ENCODE measurements around the gene DCLK2.

DCLK2 gene

GRCh38 chr4:150116506-150116905, 38.3 kb downstream of the DCLK2 start:
- no peak for DNase-seq (ENCODE audit: low read depth in 1 of 2, low spot score in 1 of 2)

- DNase-seq (ENCODE audit: low read depth in 1 of 2, low spot score in 1 of 2): no peak
Measured at GRCh38 chr4:150117094-150117493, 38.8 kb downstream of the DCLK2 start.

- no peak for DNase-seq (ENCODE audit: low read depth in 1 of 2, low spot score in 1 of 2)
Measured at GRCh38 chr4:150117629-150118028, 39.4 kb downstream of the DCLK2 start.

- DNase-seq (ENCODE audit: low read depth in 1 of 2, low spot score in 1 of 2): no peak
Measured at GRCh38 chr4:150119492-150119891, 41.2 kb downstream of the DCLK2 start.

DNA sequence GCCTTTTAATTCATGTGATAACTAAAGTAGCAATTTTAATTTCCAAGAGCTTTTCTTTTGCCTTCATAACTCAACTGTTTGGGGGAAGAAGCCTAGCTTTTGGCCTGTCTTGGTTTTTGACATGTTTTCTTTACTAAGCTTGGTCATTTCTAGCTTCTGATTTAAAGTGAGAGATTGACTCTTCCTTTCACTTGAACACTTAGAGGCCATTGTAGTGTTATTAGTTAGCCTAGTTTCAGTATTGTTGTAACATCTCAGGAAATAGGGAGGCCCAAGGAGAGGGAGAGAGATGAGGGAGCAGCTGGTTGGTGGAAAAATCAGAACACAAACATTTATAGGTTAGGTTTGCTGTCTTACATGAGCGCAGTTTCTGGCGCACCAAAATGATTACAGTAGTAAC, 44.8 kb downstream of the DCLK2 start:
- DNase-seq (ENCODE audit: low read depth in 1 of 2, low spot score in 1 of 2): no peak

DNA sequence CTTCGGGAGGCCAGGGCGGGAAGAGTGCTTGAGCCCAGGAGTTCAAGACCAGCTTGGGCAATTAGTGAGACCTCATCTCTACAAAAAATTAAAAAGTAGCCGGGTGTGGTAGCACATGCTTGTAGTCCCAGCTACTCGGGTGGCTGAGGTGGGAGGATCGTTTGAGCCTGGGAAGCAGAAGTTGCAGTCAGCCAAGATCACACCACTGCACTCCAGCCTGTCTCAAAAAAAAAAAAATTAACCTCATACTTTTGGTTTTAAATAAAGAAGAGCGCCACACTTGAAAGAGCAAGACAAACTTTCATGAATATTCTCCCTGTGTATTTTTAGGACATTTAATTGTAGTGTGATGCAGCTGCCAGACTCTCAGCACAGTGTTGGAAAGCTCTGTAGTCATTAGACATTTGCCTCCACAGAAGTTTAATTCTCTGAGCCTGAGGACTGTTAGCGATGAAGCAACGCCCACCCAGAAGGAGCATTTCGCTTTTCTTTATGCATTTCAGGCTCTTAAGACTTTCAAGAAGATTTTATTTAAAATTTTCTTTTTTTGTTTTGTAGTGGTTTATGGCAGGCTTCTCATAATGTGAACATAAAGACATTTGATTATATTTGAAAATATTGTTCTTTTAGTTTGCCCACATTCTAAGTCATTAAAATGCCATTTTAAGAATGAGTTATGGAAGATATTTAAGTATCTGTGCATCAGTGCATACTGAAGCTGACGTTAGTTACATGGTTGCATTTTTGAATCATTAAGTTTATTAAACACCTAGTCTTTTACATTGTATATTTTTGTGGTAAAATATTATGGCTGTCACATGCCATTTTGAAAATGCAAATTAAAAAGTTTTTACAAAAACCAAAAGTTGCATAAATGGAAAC, 45.8 kb downstream of the DCLK2 start:
- DNase-seq (ENCODE audit: low read depth in 1 of 2, low spot score in 1 of 2): no peak

DNA sequence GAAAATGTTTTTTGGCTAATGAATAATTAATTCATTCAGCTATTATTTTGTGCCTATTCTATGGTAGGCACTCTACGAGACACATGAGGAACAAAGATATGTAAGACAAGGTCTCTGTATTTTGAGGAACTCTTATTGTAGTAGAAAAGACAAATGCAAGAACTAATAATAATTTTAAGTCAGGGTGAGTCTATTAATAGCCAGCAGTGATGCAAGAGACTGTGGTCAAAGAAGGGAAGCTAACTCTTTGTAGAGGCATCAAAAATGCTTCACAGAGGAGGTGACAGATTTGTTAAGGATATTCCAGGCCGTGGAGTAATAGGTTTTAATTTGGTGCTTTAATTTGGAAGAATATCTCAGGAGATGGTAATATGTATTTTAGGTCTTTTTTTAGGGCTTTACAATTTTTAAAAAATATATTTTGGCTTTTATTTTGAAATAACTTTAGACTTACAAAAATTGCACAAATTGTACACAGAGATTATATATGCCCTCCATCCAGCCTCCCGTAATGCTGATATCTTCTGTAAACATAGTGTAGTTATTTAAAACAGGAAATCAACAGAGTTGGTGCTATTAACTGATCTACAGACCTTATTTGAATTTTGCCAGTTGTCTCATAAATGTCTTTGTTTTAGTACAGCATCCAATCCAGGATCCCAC, 48.1 kb downstream of the DCLK2 start:
- DNase-seq (ENCODE audit: low read depth in 1 of 2, low spot score in 1 of 2): no peak

- DNase-seq (ENCODE audit: low read depth in 1 of 2, low spot score in 1 of 2): no peak
Measured at GRCh38 chr4:150126864-150127203, 48.6 kb downstream of the DCLK2 start.

GRCh38 chr4:150127757-150128156, 49.5 kb downstream of the DCLK2 start:
- no peak for DNase-seq (ENCODE audit: low read depth in 1 of 2, low spot score in 1 of 2)

GRCh38 chr4:150130933-150131332, 52.7 kb downstream of the DCLK2 start:
- no peak for DNase-seq (ENCODE audit: low read depth in 1 of 2, low spot score in 1 of 2)

- no peak for DNase-seq (ENCODE audit: low read depth in 1 of 2, low spot score in 1 of 2)
Measured at GRCh38 chr4:150131581-150132228, 53.5 kb downstream of the DCLK2 start.

DNA sequence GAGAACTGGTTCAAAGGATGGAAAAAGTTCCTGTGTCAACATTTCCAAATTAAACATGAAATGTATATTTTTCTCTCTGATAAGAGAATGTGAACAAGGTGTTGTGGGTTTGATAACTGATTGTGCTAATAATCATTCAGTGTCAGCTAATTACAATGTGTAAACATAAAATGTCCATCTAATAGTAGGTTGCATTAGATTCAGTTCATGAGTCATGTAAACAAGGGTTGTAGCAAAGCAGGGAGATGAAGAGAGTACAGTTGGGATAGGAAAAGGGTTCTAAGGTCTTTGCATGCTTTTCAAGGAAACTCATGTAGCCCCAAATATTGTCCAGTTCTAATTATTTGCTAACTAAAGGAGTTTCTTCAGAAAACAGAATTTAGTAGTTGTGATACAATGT, 55.4 kb downstream of the DCLK2 start:
- no peak for DNase-seq (ENCODE audit: low read depth in 1 of 2, low spot score in 1 of 2)

DNA sequence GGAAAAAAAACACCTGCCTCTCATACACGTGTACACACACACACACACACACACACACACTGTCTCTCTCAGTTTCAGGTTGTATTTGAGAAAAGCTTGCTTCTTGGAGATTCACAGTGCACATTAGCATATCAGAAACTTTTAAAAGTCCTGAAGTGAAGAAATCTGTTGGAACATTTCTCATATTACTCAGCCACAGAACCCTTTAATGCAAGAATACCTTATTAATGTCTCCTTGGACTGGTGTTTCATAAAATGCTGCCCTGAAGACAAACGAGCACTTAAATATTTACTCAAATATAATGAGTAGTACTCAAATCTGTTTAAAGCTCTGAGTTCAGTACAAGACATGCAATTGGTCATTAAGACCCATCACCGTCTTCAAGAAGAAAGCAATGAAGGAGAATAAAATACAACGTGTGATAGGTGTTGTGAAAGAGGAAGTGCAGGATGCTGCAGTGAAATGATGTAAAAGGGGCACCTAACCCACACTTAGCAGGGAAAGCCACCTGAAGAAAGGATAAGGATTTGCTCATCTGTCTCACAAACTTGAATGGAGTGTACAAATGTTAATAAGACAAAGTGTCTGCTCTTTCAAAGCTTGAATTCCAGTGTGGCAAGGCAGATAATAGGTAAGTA, 57.0 kb downstream of the DCLK2 start:
- no peak for DNase-seq (ENCODE audit: low read depth in 1 of 2, low spot score in 1 of 2)

GRCh38 chr4:150136036-150136435, 57.8 kb downstream of the DCLK2 start:
- no peak for DNase-seq (ENCODE audit: low read depth in 1 of 2, low spot score in 1 of 2)

DNA sequence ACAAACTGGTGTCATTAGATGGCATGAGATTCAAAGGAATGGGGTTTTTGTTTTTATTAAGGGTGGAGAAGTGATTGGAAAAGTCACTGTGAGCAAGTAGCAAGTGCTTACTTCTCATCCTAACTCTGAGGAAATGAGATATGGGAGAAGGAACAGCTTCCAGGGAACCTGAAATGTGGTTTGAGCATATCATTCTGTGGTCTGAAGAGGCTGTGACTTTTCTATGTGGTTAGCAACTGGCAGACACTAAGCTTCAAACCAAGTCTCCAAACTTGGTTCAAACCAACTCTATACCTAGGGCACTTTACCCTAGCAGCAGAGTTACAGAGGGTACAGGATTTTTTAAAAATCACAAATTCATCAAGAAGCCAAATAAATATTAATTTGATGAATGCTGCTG, 58.2 kb downstream of the DCLK2 start:
- no peak for DNase-seq (ENCODE audit: low read depth in 1 of 2, low spot score in 1 of 2)

DNA sequence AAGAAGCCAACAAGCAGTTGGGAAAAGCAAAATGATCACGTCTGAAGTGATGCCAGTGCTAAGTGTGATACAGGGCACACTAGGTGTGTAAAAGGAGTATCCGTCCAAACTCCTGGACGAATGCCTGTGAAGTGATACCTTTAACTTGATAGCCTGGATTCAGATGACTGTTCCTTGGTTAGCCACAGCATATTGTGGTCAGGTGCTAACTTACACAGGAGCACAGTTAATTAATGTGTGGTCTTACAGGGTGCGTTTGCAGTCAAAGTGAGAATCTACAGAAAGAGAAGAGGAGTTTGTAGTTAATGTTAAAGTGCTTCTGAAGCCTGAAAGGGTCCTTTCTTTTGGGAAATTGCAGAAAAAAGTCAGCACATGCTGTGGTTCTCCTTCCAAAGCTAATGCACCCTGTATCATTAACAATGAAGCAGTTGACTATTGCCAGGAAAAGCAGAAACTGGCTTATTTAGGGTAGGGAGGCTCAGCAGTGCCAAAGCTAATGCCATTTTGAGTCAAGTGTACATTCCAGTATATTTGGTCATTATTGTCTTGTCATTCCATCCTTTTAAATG, 61.1 kb downstream of the DCLK2 start:
- no peak for DNase-seq (ENCODE audit: low read depth in 1 of 2, low spot score in 1 of 2)

DNA sequence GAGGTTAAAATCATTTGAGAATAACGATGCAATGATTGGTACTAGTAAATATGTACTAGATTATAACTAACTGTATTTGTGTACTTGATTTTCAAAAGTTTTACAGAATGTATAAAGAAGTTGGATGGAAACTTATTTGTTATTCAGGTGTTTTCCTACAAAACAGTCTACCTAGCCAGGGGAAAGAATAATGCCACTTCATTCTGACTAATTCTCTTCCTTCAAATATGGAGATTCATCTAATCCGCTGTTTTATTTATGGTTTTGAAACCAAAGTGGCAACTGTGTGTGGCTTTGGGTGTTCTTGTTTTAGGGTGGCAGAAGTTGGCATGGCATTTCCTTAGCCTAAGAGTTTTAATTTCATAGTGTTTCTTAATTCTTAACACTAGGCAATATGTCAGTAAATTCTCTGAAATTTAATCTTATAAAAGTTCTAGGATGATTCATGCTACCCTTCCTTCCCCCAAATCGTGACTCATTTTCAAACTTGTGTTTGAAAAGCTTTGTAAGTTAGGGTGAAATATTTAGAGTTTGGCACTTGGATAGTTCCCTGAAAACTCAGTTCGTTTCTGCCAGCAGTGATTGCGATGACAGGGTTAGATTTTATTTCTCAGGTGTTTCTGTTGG, 62.6 kb downstream of the DCLK2 start:
- DNase-seq (ENCODE audit: low read depth in 1 of 2, low spot score in 1 of 2): no peak

DNA sequence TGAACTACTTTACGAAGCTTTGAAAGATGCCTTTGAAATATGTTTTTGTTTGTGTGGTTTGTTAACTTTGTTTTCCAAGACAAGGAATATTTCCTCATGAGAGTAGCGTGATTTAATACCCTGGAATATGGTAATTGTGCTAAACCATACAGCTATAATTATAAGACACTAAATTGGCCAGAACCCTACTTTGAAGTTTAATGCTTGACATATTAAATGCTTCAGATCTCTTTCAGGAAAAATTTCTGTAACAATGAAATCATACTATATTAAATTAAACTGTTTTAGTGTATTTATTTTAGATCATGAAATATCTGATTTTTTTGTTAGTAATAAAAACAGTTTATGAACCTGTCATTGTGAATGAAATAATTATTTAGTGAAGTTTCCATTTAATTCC, 63.5 kb downstream of the DCLK2 start:
- no peak for DNase-seq (ENCODE audit: low read depth in 1 of 2, low spot score in 1 of 2)

DNA sequence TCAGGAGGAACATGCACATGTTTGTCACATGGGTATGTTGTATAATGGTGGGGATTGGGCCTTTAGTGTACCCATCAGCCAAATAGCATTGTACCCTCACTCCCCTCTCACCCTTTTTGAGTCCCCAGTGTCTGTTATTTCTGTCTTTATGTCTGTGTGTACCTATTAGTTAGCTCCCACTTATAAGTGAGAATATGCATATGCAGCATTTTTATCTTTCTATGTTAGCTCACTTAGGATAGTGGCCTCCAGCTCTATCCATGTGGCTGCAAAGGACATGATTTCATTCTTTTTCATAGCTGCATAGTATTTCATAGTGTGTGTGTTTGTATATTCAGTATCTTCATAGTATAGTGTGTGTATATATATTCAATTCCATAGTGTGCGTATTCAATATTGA, 64.6 kb downstream of the DCLK2 start:
- DNase-seq (ENCODE audit: low read depth in 1 of 2, low spot score in 1 of 2): no peak

DNA sequence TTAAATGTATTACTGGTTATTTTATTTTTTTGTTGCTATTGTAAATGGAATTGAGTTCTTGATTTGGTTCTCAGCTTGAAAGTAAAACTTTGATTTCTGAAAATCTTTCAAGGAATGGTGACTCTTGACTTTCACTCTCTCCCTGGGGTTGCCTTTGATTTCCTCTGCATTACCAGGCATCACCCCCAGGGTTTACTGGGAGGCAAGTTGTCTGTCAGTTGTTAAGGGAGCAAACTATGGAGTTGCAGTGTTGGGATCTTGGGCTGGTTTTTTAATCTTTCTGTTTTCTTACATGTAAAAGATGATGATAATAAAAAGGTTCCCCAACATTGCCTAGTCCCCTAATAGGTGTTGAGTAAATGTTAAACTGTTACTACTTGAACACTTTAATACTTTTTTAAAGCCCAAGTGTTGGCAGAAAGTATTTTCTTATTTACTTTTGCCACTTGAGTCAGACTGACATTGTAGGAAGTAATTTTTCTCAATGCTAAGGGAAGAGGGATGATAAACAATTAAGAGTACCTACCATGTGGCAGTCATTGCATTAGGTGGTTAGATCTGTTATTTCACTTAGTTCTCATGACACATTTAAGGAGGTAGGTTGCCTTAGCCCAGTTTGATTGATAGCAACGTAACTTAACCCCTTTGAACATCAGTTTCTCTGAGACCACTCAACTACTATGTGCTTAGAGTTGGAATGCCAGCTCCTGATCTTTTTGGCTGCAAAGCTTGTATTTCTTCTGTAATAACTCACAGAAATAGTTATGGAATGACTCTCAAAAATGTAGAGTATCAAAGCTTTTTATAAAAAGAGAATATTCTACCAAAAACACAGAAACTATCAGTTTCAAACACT, 67.1 kb downstream of the DCLK2 start:
- DNase-seq (ENCODE audit: low read depth in 1 of 2, low spot score in 1 of 2): no peak

Measured in activated CD4-positive, alpha-beta T cell treated with anti-CD3 and anti-CD28 coated beads, Interleukin-2, amount 50 U/mL, for 24 hours (primary cell).